Measurements from ENCODE around the gene USP48. TPM values are rescaled to one million over a fixed set of nuclear protein-coding genes. Genes with fewer than 3 reads are reported as not detected.

USP48 gene
- total and polyA plus RNA-seq, 10 of the 15 experiments (the other 5 are each of a cell fraction or from before 2014, with no cell fraction given), result 21.2 to 115 (median 75.5) TPM

DNA sequence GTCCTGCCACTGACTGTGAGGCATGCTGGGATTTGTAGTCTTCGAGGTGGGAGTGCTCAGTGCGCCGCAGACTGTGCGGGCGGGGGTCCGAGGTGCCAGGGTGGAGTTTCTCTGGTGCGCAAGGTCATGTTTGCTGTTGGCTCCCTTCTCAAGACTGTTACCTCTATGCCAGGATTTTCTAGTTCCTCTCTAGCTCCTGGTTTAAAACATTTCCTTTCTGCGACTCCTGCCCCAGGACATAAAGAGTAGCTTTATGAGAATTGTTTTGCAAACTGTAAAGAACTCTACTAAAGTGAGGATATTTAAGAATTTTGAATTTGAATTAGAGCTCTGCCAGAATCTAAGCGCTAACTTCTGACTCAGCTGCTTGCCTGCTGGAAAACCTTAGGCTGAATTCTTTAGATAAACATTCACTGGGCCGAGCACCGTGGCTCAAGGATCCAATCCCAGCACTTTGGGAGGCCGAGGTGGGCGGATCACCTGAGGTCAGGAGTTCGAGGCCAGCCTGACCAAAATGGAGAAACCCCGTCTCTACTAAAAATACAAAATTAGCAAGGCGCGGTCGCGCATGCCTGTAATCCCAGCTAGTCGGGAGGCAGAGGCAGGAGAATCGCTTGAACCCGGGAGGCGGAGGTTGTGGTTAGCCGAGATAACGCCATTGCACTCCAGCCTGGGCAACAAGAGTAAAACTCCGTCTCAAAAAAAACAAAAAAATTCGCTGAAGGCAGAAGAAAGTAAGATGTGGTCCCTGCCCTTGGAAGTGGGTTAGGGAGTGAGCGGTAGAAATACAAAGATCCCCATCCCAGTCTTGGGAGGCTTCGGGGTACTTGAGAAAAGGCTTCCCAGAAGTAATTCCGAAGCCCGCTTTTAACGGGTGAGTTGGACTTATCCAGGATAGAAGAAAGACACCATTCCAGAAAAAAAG lies 992 bp upstream of the USP48 start:
- POLR2A ChIA-PET, result interaction anchor here (0.9 to 4.2 kb wide), 3 partner anchors 21 to 241 kb away, joined by 3 to 107 read pairs (median 19); no protein-coding TSS in a partner anchor
- TF ChIP-seq, protein P1, sequence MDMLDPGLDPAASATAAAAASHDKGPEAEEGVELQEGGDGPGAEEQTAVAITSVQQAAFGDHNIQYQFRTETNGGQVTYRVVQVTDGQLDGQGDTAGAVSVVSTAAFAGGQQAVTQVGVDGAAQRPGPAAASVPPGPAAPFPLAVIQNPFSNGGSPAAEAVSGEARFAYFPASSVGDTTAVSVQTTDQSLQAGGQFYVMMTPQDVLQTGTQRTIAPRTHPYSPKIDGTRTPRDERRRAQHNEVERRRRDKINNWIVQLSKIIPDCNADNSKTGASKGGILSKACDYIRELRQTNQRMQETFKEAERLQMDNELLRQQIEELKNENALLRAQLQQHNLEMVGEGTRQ (IDR thresholded peaks at IDR 0.05; ENCODE audit: borderline replicate concordance, low read depth, low read length), result no peak
- TF ChIP-seq NFXL1 (IDR thresholded peaks at IDR 0.05; ENCODE audit: borderline replicate concordance) (no peak), E4F1 (IDR thresholded peaks at IDR 0.05; ENCODE audit: borderline replicate concordance, partially characterized antibody) (no peak), CHD4 (IDR thresholded peaks at IDR 0.05) (no peak), IKZF1 (conservative IDR thresholded peaks at IDR 0.05) (no peak), PAX8 (IDR thresholded peaks at IDR 0.05) (no peak)
- TF ChIP-seq, protein P2, sequence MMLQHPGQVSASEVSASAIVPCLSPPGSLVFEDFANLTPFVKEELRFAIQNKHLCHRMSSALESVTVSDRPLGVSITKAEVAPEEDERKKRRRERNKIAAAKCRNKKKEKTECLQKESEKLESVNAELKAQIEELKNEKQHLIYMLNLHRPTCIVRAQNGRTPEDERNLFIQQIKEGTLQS (IDR thresholded peaks at IDR 0.05; ENCODE audit: borderline replicate concordance, extremely low read depth, low read depth, low read length), result peak; percentile 21; the same call in 1 of the 2 replicates
- TF ChIP-seq, protein P3, sequence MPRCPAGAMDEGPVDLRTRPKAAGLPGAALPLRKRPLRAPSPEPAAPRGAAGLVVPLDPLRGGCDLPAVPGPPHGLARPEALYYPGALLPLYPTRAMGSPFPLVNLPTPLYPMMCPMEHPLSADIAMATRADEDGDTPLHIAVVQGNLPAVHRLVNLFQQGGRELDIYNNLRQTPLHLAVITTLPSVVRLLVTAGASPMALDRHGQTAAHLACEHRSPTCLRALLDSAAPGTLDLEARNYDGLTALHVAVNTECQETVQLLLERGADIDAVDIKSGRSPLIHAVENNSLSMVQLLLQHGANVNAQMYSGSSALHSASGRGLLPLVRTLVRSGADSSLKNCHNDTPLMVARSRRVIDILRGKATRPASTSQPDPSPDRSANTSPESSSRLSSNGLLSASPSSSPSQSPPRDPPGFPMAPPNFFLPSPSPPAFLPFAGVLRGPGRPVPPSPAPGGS (IDR thresholded peaks at IDR 0.05; ENCODE audit: borderline replicate concordance, insufficient read depth, low read depth, low read length, poor library complexity, severe bottlenecking), result no peak
- TF ChIP-seq, protein P4, sequence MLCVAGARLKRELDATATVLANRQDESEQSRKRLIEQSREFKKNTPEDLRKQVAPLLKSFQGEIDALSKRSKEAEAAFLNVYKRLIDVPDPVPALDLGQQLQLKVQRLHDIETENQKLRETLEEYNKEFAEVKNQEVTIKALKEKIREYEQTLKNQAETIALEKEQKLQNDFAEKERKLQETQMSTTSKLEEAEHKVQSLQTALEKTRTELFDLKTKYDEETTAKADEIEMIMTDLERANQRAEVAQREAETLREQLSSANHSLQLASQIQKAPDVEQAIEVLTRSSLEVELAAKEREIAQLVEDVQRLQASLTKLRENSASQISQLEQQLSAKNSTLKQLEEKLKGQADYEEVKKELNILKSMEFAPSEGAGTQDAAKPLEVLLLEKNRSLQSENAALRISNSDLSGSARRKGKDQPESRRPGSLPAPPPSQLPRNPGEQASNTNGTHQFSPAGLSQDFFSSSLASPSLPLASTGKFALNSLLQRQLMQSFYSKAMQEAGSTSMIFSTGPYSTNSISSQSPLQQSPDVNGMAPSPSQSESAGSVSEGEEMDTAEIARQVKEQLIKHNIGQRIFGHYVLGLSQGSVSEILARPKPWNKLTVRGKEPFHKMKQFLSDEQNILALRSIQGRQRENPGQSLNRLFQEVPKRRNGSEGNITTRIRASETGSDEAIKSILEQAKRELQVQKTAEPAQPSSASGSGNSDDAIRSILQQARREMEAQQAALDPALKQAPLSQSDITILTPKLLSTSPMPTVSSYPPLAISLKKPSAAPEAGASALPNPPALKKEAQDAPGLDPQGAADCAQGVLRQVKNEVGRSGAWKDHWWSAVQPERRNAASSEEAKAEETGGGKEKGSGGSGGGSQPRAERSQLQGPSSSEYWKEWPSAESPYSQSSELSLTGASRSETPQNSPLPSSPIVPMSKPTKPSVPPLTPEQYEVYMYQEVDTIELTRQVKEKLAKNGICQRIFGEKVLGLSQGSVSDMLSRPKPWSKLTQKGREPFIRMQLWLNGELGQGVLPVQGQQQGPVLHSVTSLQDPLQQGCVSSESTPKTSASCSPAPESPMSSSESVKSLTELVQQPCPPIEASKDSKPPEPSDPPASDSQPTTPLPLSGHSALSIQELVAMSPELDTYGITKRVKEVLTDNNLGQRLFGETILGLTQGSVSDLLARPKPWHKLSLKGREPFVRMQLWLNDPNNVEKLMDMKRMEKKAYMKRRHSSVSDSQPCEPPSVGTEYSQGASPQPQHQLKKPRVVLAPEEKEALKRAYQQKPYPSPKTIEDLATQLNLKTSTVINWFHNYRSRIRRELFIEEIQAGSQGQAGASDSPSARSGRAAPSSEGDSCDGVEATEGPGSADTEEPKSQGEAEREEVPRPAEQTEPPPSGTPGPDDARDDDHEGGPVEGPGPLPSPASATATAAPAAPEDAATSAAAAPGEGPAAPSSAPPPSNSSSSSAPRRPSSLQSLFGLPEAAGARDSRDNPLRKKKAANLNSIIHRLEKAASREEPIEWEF (IDR thresholded peaks at IDR 0.05; ENCODE audit: insufficient replicate concordance, low read depth, low read length), result no peak

More for the DNA sequence above, 992 bp upstream of the USP48 start:
- Histone ChIP-seq H3K9me3 (replicated peaks; ENCODE audit: control insufficient read depth, insufficient read depth, low read length) (no peaks in the 10 kb centered on the region; the same call in 2 of the 3 replicates), H2AFZ (ENCODE audit: control insufficient read depth, low read depth, low read length) (peak overlapping the region; percentile 77), H3K27ac (ENCODE audit: control insufficient read depth, insufficient read depth) (peak overlapping the region; percentile 100), H3K4me1 (ENCODE audit: control insufficient read depth, insufficient read depth, low read length) (0 out of 2 replicates have a peak, but pooled peaks cover 4% of the 10 kb centered on the region), H3K4me3 (peak overlapping the region; percentile 63), H4K20me1 (ENCODE audit: control insufficient read depth, insufficient read depth) (no peaks in the 10 kb centered on the region), H3K36me3 (ENCODE audit: control insufficient read depth in 2 of 2, insufficient read depth in 2 of 2, low read length in 1 of 2) (no peaks in the 10 kb centered on the region), H3K27me3 (replicated peaks in 1 of 2; ENCODE audit: control insufficient read depth in 2 of 2, insufficient read depth in 2 of 2, low read length in 1 of 2) (no peaks in the 10 kb centered on the region), H3K79me2 (ENCODE audit: control insufficient read depth, insufficient read depth, low read length) (peaks cover 42% of the 10 kb centered on the region), H3K4me2 (ENCODE audit: control insufficient read depth, insufficient read depth) (peak overlapping the region; percentile 90), H3K9ac (ENCODE audit: control insufficient read depth, insufficient read depth, low read length) (peak overlapping the region; percentile 100)
- ChIA-PET RAD21 (ENCODE audit: unreplicated experiment) (interaction anchor here (1.6 to 4.0 kb wide), 4 partner anchors 21 to 241 kb away, joined by 3 to 100 read pairs (median 16); no protein-coding TSS in a partner anchor), SMC1A (ENCODE audit: uncharacterized antibody, unreplicated experiment) (interaction anchor here (1.4 to 5.3 kb wide), 5 partner anchors 21 to 241 kb away, joined by 3 to 121 read pairs (median 13); no protein-coding TSS in a partner anchor), CTCF (interaction anchor here (1.4 to 3.4 kb wide), 4 partner anchors 17 to 240 kb away, joined by 3 to 50 read pairs (median 5); no protein-coding TSS in a partner anchor)
- no TSS peak for BruUV-seq (replicated peaks)
- intact Hi-C loops (cut with micrococcal nuclease; ENCODE audit: unreplicated experiment), result loop anchor here (5.0 to 10.0 kb wide), 2 partner anchors 82 to 181 kb away; no protein-coding TSS in a partner anchor
- WGBS (ENCODE audit: insufficient coverage, insufficient replicate concordance, low lambda C conversion rate, missing lambda C conversion rate), result 59% methylated on average over 32 of the region's 32 CpGs
- in situ Hi-C loops (cut with MboI), result loop anchor here (25.0 kb wide), 1 partner anchor 1803 kb away; no protein-coding TSS in a partner anchor
- ATAC-seq, result peak; percentile 74
- FAIRE-seq, result no peak
- peak; percentile 84 for DNase-seq (ENCODE audit: low read depth, low spot score)

All from GM12878 (cell line).